GM18951 (cell line): Measurements from ENCODE around the gene SCUBE3.

Experiments
- POLR2A ChIP-seq: IDR thresholded peaks from 4 replicates; pipeline ENCODE4 v1.6.1; 2011; ENCODE audit warnings: mild to moderate bottlenecking; ENCODE audit not compliant: insufficient read length, insufficient read depth; ENCODE audit errors: extremely low read depth
- in situ Hi-C: fragments of 300-500 bp; cut with MboI; formaldehyde crosslinking; loops from one replicate; pipeline ENCODE4 v1.12.0; 2022; ENCODE audit warnings: low sequenced_read_pairs, mixed read lengths, inconsistent platforms; ENCODE audit not compliant: unreplicated experiment

The SCUBE3 gene

DNA sequence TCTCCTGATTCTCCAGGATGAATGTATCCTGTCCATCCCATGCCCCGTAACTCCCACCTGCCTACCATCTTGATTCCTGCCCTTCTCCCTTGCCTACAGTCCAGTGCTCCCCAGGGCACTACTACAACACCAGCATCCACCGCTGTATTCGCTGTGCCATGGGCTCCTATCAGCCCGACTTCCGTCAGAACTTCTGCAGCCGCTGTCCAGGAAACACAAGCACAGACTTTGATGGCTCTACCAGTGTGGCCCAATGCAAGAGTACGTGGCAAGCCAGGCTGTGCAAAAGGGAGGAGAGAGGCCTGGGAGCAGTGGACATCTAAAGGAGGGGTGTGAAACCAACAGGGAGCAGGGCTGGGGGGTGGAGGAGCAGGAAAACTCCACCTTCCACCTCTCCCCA, 30.8 kb downstream of the SCUBE3 start:
- in situ Hi-C loops: no loop called here
- TF ChIP-seq POLR2A: no peak

DNA sequence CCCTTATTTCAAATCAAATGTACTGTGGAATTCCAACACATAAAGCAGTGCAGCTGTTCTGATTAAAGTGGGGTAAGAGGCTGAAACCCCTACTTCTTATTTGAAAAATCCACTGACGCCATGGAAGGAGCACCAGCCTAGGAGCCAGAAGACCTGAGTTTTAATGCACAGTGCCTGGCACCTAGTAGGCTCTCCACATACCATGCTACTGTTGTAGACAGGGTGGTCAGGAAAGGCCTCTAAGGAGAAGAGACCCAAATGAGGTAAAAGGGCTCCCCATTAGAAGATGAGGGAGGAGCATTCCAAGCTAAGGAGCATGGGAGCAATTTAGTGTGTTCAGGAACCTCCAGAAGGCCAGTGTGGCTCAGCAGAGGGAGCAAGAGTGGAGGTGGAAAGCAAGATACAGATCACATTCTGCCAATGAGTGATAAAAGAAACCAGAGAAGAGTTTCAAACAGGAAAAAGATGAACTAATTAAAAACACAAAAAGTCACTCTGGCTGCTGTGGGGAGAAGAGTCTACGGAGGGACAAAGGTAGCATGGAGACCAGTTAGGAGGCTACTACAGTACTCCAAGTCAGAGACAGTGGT, 34.0 kb downstream of the SCUBE3 start:
- TF ChIP-seq POLR2A: no peak
- in situ Hi-C loops: no loop called here

DNA sequence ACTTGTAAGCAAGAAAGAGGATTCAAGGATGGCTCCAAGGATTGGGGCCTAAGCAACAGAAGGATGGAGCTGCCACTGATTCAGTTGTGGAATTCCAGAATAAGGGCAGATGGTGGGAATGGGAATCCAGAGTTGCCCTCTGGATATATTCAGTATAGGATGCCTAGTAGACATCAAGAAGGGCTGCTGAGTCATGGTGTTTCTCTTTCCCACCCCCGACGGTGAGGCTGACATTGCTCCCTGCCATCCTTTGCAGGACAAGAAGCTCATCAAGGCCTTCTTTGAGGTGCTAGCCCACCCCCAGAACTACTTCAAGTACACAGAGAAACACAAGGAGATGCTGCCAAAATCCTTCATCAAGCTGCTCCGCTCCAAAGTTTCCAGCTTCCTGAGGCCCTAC, 34.5 kb downstream of the SCUBE3 start:
- no peak for TF ChIP-seq POLR2A
- in situ Hi-C loops: no loop called here

DNA sequence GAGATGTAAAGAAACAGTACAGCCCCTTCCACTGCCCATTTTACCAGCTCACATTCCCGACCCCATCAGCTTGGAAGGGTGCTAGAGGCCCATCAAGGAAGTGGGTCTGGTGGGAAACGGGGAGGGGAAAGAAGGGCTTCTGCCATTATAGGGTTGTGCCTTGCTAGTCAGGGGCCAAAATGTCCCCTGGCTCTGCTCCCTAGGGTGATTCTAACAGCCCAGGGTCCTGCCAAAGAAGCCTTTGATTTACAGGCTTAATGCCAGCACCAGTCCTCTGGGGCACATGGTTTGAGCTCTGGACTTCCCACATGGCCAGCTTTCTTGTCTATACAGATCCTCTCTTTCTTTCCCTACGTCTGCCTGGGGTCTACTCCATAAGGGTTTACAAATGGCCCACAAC, 35.2 kb downstream of the SCUBE3 start:
- in situ Hi-C loops: no loop called here

DNA sequence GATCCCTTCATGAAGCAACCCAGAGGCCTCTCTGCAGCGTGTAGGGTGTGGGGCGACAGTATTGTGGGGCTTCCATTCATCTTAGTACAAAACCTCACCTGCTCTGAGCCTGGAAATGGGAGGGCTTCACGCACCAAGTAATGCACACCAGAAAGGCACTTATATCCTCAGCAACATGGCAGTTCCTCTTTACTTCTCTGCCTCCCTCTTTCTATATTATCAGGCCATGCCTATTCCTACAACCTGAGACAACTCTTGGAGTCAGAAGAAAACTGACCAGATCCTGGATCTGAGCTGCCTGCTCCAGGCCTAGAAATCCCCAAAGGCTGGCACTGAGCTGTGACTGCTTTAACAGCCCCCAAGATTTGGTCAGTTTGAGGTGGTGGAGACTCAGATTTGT, 38.2 kb downstream of the SCUBE3 start:
- in situ Hi-C loops: no loop called here
- no peak for TF ChIP-seq POLR2A

More for the DNA sequence above, 35.2 kb downstream of the SCUBE3 start:
- no peak for TF ChIP-seq POLR2A

DNA sequence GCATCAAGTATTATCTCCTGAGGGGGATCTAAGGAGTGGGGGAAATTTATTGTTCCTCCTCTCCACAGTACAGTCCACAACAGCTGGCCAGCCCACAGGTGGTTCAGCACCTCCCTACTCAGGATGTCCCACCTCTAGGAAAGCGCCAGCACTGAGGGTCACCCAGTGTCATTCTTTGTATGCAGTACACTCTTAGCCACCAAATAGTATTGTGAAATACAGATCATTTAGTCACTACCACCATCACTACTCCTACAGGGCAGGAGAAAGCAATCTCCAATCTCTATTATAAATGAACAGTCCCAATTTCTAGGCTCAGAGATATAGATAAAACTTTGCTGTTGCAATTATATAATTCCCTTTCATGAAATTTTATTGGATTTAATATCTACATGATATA, 39.5 kb downstream of the SCUBE3 start:
- no peak for TF ChIP-seq POLR2A
- in situ Hi-C loops: no loop called here

DNA sequence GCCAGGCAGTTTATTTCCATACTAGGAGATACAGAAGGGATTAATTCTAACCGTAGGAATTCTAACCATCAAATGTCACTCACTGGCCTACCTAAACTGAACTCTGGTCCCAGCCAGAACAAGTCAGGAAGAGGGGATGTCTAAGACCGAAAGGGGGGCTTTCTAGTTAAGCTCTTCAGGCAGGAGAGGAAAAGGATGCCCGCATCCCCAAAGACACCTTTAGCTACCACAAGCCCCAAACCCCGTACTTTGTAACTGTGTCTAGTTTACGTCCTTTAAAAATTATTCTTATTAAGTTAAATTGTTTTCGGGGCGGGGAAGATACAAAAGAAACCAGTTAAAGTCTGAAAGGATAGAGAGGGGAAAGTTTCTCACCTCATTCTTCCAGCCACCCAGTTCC, 44.6 kb downstream of the SCUBE3 start:
- no peak for TF ChIP-seq POLR2A
- in situ Hi-C loops: no loop called here

DNA sequence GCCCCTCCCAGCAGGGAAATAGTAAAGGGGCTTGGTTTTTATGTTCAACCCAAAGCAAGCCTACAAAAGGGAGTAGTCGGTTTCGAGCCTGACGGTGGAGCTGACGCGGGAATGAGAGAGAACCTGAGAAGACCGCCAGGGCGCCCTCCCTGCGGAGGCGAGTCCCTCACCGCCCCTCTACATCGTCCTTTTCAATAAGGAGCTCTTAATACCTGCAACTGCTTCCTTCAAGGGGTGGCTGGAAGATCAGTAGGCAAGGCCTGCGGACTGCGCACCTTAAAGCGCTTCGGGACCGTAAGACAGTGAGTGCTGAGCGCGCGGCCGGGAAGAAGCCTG, 45.1 kb downstream of the SCUBE3 start:
- TF ChIP-seq POLR2A: no peak
- in situ Hi-C loops: no loop called here

DNA sequence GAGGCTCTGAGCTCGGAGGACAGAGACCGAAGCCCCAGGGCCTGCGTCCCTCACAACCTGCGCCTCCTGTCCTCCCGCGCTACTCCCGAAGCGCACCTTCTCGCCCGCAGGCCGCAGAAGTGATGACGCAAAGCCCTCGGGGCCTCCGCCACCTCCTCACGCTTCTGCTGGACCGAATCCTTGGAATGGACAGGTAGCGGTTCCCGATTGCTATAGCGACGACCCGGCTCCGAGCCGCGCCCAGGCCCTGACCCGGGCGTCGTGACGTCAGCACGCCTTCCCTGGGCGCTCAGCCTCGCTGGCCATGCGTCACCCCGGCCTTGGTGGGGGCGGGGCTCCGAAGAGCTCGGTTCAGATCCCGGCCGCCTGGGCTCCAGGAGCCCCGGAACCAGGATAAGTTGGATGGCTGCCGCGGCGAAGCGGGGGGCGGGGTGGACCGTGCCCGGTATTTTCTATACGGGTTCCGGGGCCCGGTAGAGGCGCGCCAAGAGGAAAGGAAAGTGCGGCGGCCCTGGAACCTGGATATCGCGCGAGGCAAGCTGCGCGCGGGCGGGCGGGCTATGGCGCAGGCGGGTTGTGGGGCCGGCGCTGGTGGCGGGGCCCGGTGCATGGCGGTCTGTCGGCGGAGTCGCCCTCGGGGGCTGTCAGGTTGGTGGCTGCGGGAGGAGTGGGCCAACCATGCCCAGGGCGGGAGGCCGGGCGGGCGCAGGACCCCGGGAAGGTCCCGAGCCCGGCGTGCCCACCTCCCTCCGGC, 45.6 kb downstream of the SCUBE3 start, which contains the start of gene ZNF76:
Gene ZNF76 (plus strand): TSS at position 542 of the 754 bp plus-strand sequence. CDS start 21,417 bp downstream, outside the sequence.
- in situ Hi-C loops: no loop called here

DNA sequence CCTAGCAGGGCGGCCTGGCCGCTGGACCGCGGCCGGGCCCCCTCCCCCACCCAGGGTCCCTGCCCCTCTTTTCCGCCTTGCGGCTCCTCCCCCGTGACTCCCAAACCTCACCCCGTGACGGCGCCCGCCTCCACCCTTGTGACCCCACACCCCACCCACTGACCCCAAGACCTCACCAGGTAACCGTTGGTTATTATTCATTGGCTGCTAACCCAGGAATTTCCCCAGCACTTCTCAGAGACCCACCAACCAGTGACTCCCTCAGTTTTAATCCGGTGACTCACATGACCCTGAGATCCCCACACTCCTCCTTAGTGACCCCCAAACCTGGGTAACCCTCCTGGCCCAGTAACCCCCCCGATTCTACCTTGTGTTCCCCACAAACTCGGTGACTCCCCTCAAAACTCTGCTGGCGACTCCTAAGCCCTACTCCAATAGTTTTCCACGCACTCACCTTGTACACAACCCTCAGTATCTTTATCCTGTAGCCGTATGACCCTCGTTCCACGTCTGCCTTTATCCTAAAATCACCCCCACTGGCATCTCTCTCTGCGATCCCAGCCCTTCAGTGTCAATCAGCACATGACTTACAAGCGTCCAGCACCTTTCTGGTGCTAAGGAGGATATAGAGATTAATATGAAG, 46.3 kb downstream of the SCUBE3 start:
- in situ Hi-C loops: no loop called here
- peak; percentile 1 for TF ChIP-seq POLR2A

More for the DNA sequence above, 45.6 kb downstream of the SCUBE3 start, which contains the start of gene ZNF76:
- TF ChIP-seq POLR2A: peak; percentile 60

DNA sequence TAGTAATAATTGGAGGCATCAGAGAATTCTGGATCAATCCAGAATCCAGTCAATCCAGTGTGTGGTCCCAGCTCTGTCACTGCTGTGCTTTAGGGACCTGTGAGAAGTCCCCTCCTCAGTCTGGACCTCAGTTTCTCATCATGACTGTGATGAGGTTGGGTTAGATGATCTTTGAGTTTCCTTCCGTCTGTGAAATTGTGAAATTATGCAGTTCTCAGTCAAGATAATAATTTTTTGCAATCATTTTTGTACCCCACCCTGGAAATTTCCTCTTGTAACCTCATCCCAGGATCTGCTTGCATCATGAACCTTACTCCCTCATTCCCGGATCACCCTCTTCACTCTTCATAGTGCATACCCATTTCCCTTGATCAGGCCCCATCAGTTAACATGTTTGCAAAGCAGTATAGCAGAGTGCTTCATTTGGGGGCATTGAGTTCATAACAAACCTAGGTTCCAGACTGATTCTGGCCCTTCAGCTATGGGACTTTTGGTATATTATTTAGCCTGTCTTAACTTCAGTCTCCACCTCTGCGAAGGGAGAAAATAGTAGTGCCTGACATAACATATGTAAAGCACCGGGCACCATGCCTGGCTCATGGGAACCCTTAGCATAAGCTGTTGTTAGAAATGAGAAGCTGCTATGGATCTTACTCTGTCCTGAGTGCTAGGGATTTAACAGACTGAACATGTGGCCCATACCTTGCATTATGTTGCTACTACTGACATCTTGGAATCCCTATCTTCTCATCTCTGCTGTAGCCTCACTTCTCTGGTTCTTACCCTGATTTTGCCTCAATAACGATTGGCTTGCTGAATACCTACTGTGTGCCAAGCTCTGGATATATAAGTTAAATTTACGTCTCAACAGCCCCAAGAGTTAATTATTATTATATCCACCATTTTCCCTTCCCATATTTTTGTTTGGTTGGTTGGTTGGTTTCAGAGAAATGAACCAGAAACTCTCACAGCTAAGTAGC, 47.1 kb downstream of the SCUBE3 start:
- in situ Hi-C loops: no loop called here
- no peak for TF ChIP-seq POLR2A

DNA sequence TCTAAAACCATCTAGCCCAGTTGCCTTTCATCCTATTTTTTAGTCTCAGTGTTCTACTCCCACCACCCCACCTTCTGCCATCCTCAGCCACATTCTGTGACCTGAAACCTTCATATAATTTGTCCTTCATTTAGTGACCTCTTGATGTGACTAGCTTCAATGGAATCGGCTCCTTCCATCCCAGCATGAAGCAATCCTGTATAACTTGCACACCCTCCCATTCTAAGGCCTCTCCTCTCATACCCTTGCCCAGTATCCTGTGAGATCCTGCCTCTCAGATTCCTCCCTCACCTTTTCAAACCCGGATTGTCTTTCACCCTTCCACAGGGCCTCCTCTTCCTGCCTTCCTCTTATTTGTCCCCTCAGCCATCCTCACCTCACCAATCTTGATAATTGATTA, 48.8 kb downstream of the SCUBE3 start:
- in situ Hi-C loops: no loop called here
- no peak for TF ChIP-seq POLR2A
